Neural progenitor cell (in vitro differentiated cells): ENCODE measurements around the gene KRT9. TPM values are rescaled to one million over a fixed set of nuclear protein-coding genes. Genes with fewer than 3 reads are reported as not detected.
A peak's percentile ranks its signal among the peaks of the same experiment; 100 is the strongest.
"Not testable (repeated sequence)": the region's sequence is repeated elsewhere in the genome, so short reads cannot be mapped to it uniquely, and the experiment has no call there.

Experiments used
- DNase-seq: peaks from one replicate; pipeline ENCODE4 v3.0.0-alpha.2; 2016; ENCODE audit warnings: low spot score
- H2AFZ ChIP-seq: fragments of 200-600 bp; sonication (generic); replicated peaks from 2 replicates; pipeline ENCODE4 v1.6.1; 2016; ENCODE audit warnings: antibody characterized with exemption
- H3F3A ChIP-seq: fragments of 200-600 bp; sonication (generic); 2 replicates; pipeline ENCODE4 v1.6.1; 2016; ENCODE audit warnings: antibody characterized with exemption, low read depth
- H3K27ac ChIP-seq: fragments of 200-600 bp; sonication (generic); 2 replicates; pipeline ENCODE4 v1.5.1; 2016; ENCODE audit warnings: mild to moderate bottlenecking
- H3K27me3 ChIP-seq: fragments of 200-600 bp; sonication (generic); 2 replicates; pipeline ENCODE4 v1.6.1; 2016; ENCODE audit warnings: mild to moderate bottlenecking, moderate library complexity
- H3K36me3 ChIP-seq: fragments of 200-600 bp; sonication (generic); 2 replicates; pipeline ENCODE4 v1.5.1; 2016
- H3K4me1 ChIP-seq: fragments of 200-600 bp; sonication (generic); 2 replicates; pipeline ENCODE4 v1.6.1; 2016; ENCODE audit warnings: mixed run types
- H3K4me2 ChIP-seq: fragments of 200-600 bp; sonication (generic); 2 replicates; pipeline ENCODE4 v1.6.1; 2016
- H3K4me3 ChIP-seq: fragments of 200-600 bp; sonication (generic); 2 replicates; pipeline ENCODE4 v1.5.1; 2016
- H3K79me2 ChIP-seq: fragments of 200-600 bp; sonication (generic); 2 replicates; pipeline ENCODE4 v1.6.1; 2016; ENCODE audit warnings: low read depth
- H3K9ac ChIP-seq: fragments of 200-600 bp; sonication (generic); 2 replicates; pipeline ENCODE4 v1.6.1; 2016
- H3K9me3 ChIP-seq: fragments of 200-600 bp; sonication (generic); 2 replicates; pipeline ENCODE4 v1.5.1; 2016; ENCODE audit warnings: low read depth
- H4K20me1 ChIP-seq: fragments of 200-600 bp; sonication (generic); 2 replicates; pipeline ENCODE4 v1.6.1; 2016; ENCODE audit warnings: low read depth
- H3K27ac Mint-ChIP-seq: 3 replicates; pipeline ENCODE4 v1.8.0; 2021; ENCODE audit warnings: mixed read lengths
- H3K27me3 Mint-ChIP-seq: 2 replicates; pipeline ENCODE4 v1.8.0; 2022; ENCODE audit warnings: low read depth, mild to moderate bottlenecking, inconsistent platforms, moderate library complexity, mixed read lengths; ENCODE audit not compliant: insufficient read depth
- H3K36me3 Mint-ChIP-seq: 3 replicates; pipeline ENCODE4 v1.8.0; 2021; ENCODE audit warnings: mixed read lengths
- H3K4me1 Mint-ChIP-seq: 3 replicates; pipeline ENCODE4 v1.8.0; 2021; ENCODE audit warnings: mixed read lengths
- H3K4me3 Mint-ChIP-seq: 3 replicates; pipeline ENCODE4 v1.8.0; 2021; ENCODE audit warnings: mild to moderate bottlenecking, moderate library complexity, mixed read lengths
- H3K9me3 Mint-ChIP-seq: 3 replicates; pipeline ENCODE4 v1.8.0; 2020; ENCODE audit warnings: mixed read lengths
- CTCF ChIP-seq: fragments of 200-600 bp; sonication (generic); IDR thresholded peaks from 2 replicates; pipeline ENCODE4 v1.5.1; 2017; ENCODE audit warnings: antibody characterized with exemption, mild to moderate bottlenecking
- EZH2 ChIP-seq: fragments of 200-600 bp; sonication (generic); IDR thresholded peaks from 2 replicates; pipeline ENCODE4 v1.6.1; 2017; ENCODE audit warnings: antibody characterized with exemption, mild to moderate bottlenecking, moderate library complexity
- EZH2phosphoT487 ChIP-seq: fragments of 200-600 bp; sonication (generic); IDR thresholded peaks from 2 replicates; pipeline ENCODE4 v1.6.1; 2017; ENCODE audit warnings: antibody characterized with exemption
- total RNA-seq: library from RNA; depleted of rRNA; stranded (reverse); fragments of >200 nt; gene quantifications from 2 replicates; pipeline ENCODE4 v1.2.3, GENCODE V29; 2015; ENCODE audit warnings: low replicate concordance

The KRT9 gene
- total RNA-seq, 1 donor from 2014 or later: not detected

GRCh38 chr17:41614098-41614497 lies 42.2 kb upstream of the KRT9 start:
- H3K4me2 ChIP-seq: no peak overlapping the region

GRCh38 chr17:41613277-41614082 lies 41.6 kb upstream of the KRT9 start:
- no peak for TF ChIP-seq EZH2phosphoT487
- TF ChIP-seq CTCF: no peak
- TF ChIP-seq EZH2: no peak
- Histone ChIP-seq H3K9ac (no peak overlapping the region), H3K4me3 (no peak overlapping the region), H3K9me3 (no peaks in the 10 kb centered on the region), H3K36me3 (no peaks in the 10 kb centered on the region), H4K20me1 (no peaks in the 10 kb centered on the region), H3K27me3 (no peaks in the 10 kb centered on the region), H3K79me2 (no peaks in the 10 kb centered on the region), H3F3A (peaks cover 3% of the 10 kb centered on the region), H3K4me2 (no peak overlapping the region), H2AFZ (no peak overlapping the region), H3K27ac (no peak overlapping the region), H3K4me1 (peaks cover 3% of the 10 kb centered on the region)
- Mint-ChIP-seq H3K36me3 (no peaks in the 10 kb centered on the region), H3K4me1 (peaks cover 23% of the 10 kb centered on the region), H3K9me3 (peaks cover 5% of the 10 kb centered on the region), H3K27ac (peak overlapping the region; percentile 53), H3K4me3 (no peak overlapping the region), H3K27me3 (peaks cover 4% of the 10 kb centered on the region)
- DNase-seq: no peak

More at GRCh38 chr17:41614098-41614497, 42.2 kb upstream of the KRT9 start:
- no peak overlapping the region for H3K4me3 Mint-ChIP-seq
- peaks cover under 1% of the 10 kb centered on the region for H3K9me3 Mint-ChIP-seq
- Histone ChIP-seq H3K36me3 (no peaks in the 10 kb centered on the region), H2AFZ (no peak overlapping the region), H3K9me3 (no peaks in the 10 kb centered on the region), H3K9ac (no peak overlapping the region), H3K4me1 (peaks cover 3% of the 10 kb centered on the region), H3K79me2 (no peaks in the 10 kb centered on the region), H3F3A (peaks cover 3% of the 10 kb centered on the region), H4K20me1 (no peaks in the 10 kb centered on the region), H3K4me3 (no peak overlapping the region), H3K27ac (no peak overlapping the region), H3K27me3 (no peaks in the 10 kb centered on the region)
- H3K27me3 Mint-ChIP-seq: peaks cover 4% of the 10 kb centered on the region
- TF ChIP-seq CTCF: no peak
- TF ChIP-seq EZH2: no peak
- no peak for TF ChIP-seq EZH2phosphoT487
- H3K27ac Mint-ChIP-seq: no peak overlapping the region
- peaks cover 18% of the 10 kb centered on the region for H3K4me1 Mint-ChIP-seq
- no peak for DNase-seq
- no peaks in the 10 kb centered on the region for H3K36me3 Mint-ChIP-seq

- H2AFZ ChIP-seq, H3K4me3 ChIP-seq, H3K79me2 ChIP-seq, H3K9ac ChIP-seq, DNase-seq, H3K27ac ChIP-seq, H4K20me1 ChIP-seq, H3K9me3 ChIP-seq, H3K9me3 Mint-ChIP-seq, H3K4me1 ChIP-seq, H3K4me2 ChIP-seq, H3K27me3 ChIP-seq, H3K4me3 Mint-ChIP-seq, H3K27me3 Mint-ChIP-seq, H3K36me3 ChIP-seq, H3K36me3 Mint-ChIP-seq, H3F3A ChIP-seq: not testable (repeated sequence)
- Mint-ChIP-seq H3K4me1 (peaks cover 23% of the 10 kb centered on the region), H3K27ac (peak within 1 kb of the TSS; percentile 53)
These were observed 40.7 kb upstream of the KRT9 start, which contains the start of gene KRT16 for GRCh38 chr17:41612376-41613160. Gene KRT16 (minus strand): TSS chr17:41612767. CDS start chr17:41612688, 79 bp downstream.
